ENCODE data around the gene CACNA1C. TPM values are rescaled to one million over a fixed set of nuclear protein-coding genes. Genes with fewer than 3 reads are reported as not detected.

CACNA1C gene
- total RNA-seq, 1 donor from 2014 or later, result 11.7 TPM

GRCh38 chr12:2413301-2413700 is 360.5 kb downstream of the CACNA1C start:
- Mint-ChIP-seq H3K27me3 (peaks cover 52% of the 10 kb centered on the region), H3K9me3 (ENCODE audit: low read depth) (no peaks in the 10 kb centered on the region), H3K4me1 (ENCODE audit: low read depth) (peaks cover 5% of the 10 kb centered on the region), H3K4me3 (ENCODE audit: low read depth) (no peak overlapping the region), H3K36me3 (ENCODE audit: insufficient read depth) (no peaks in the 10 kb centered on the region), H3K27ac (no peak overlapping the region)
- no peak for TF ChIP-seq CTCF (IDR thresholded peaks at IDR 0.05; ENCODE audit: unreplicated experiment)
- DNase-seq (ENCODE audit: low spot score, unreplicated experiment), result no peak

- no peak overlapping the region for H3K4me3 Mint-ChIP-seq (ENCODE audit: low read depth)
- TF ChIP-seq CTCF (IDR thresholded peaks at IDR 0.05; ENCODE audit: unreplicated experiment), result no peak
- DNase-seq (ENCODE audit: low spot score, unreplicated experiment), result no peak
- H3K27me3 Mint-ChIP-seq, result peaks cover 48% of the 10 kb centered on the region
- H3K9me3 Mint-ChIP-seq (ENCODE audit: low read depth), result no peaks in the 10 kb centered on the region
- peaks cover 5% of the 10 kb centered on the region for H3K4me1 Mint-ChIP-seq (ENCODE audit: low read depth)
- no peaks in the 10 kb centered on the region for H3K36me3 Mint-ChIP-seq (ENCODE audit: insufficient read depth)
- no peak overlapping the region for H3K27ac Mint-ChIP-seq
Observed at GRCh38 chr12:2413999-2414792, 361.4 kb downstream of the CACNA1C start.

- DNase-seq (ENCODE audit: low spot score, unreplicated experiment), result no peak
Observed at GRCh38 chr12:2414810-2415567, 362.2 kb downstream of the CACNA1C start.

GRCh38 chr12:2415568-2415944 is 362.8 kb downstream of the CACNA1C start:
- Mint-ChIP-seq H3K4me1 (ENCODE audit: low read depth) (peaks cover 5% of the 10 kb centered on the region), H3K36me3 (ENCODE audit: insufficient read depth) (no peaks in the 10 kb centered on the region), H3K4me3 (ENCODE audit: low read depth) (no peak overlapping the region), H3K27me3 (peaks cover 36% of the 10 kb centered on the region), H3K9me3 (ENCODE audit: low read depth) (no peaks in the 10 kb centered on the region), H3K27ac (no peak overlapping the region)
- TF ChIP-seq CTCF (IDR thresholded peaks at IDR 0.05; ENCODE audit: unreplicated experiment), result no peak
- DNase-seq (ENCODE audit: low spot score, unreplicated experiment), result no peak

More at GRCh38 chr12:2414810-2415567, 362.2 kb downstream of the CACNA1C start:
- no peaks in the 10 kb centered on the region for H3K9me3 Mint-ChIP-seq (ENCODE audit: low read depth)
- H3K36me3 Mint-ChIP-seq (ENCODE audit: insufficient read depth), result no peaks in the 10 kb centered on the region
- peaks cover 41% of the 10 kb centered on the region for H3K27me3 Mint-ChIP-seq
- TF ChIP-seq CTCF (IDR thresholded peaks at IDR 0.05; ENCODE audit: unreplicated experiment), result no peak
- no peak overlapping the region for H3K4me3 Mint-ChIP-seq (ENCODE audit: low read depth)
- H3K27ac Mint-ChIP-seq, result no peak overlapping the region
- peaks cover 5% of the 10 kb centered on the region for H3K4me1 Mint-ChIP-seq (ENCODE audit: low read depth)

GRCh38 chr12:2416158-2416557 is 363.4 kb downstream of the CACNA1C start:
- H3K27ac Mint-ChIP-seq, result no peak overlapping the region

More at GRCh38 chr12:2416158-2416557, 363.4 kb downstream of the CACNA1C start:
- Mint-ChIP-seq H3K4me1 (ENCODE audit: low read depth) (peaks cover 5% of the 10 kb centered on the region), H3K36me3 (ENCODE audit: insufficient read depth) (no peaks in the 10 kb centered on the region), H3K4me3 (ENCODE audit: low read depth) (no peak overlapping the region), H3K9me3 (ENCODE audit: low read depth) (no peaks in the 10 kb centered on the region), H3K27me3 (peaks cover 31% of the 10 kb centered on the region)
- DNase-seq (ENCODE audit: low spot score, unreplicated experiment), result no peak
- TF ChIP-seq CTCF (IDR thresholded peaks at IDR 0.05; ENCODE audit: unreplicated experiment), result no peak

All from progenitor cell of endocrine pancreas (in vitro differentiated cells).